K562 (cell line): ENCODE measurements around the gene ARSK. TPM values are rescaled to one million over a fixed set of nuclear protein-coding genes. Genes with fewer than 3 reads are reported as not detected.

Source experiments
- ARID1B ChIP-seq: fragments of 450-650 bp; IDR thresholded peaks from 2 replicates; pipeline ENCODE4 v1.6.1; 2016; ENCODE audit warnings: antibody characterized with exemption, mild to moderate bottlenecking, inconsistent platforms
- CBX3 ChIP-seq, 2 experiments: IDR thresholded peaks; 1 replicate in 1 of 2; 2 replicates in 1 of 2; pipeline ENCODE4 v1.6.1; 2012; ENCODE audit warnings: inconsistent platforms in 2 of 2, low read length in 2 of 2, borderline replicate concordance in 1 of 2, control low read depth in 1 of 2
- CREM ChIP-seq: IDR thresholded peaks from 2 replicates; pipeline ENCODE4 v1.6.1; 2014; ENCODE audit warnings: antibody characterized with exemption, low read depth
- CTBP1 ChIP-seq: fragments of 450-650 bp; IDR thresholded peaks from 2 replicates; pipeline ENCODE4 v1.6.1; 2016; ENCODE audit warnings: borderline replicate concordance
- GATAD2A ChIP-seq: fragments of 450-650 bp; IDR thresholded peaks from 2 replicates; pipeline ENCODE4 v1.6.1; 2017
- HDAC2 ChIP-seq: fragments of 450-650 bp; IDR thresholded peaks from 2 replicates; pipeline ENCODE4 v1.6.1; 2016; ENCODE audit warnings: mild to moderate bottlenecking
- ILF3 ChIP-seq: fragments of 450-650 bp; IDR thresholded peaks from 2 replicates; pipeline ENCODE4 v1.6.1; 2018; ENCODE audit warnings: antibody characterized with exemption, mild to moderate bottlenecking, moderate library complexity, borderline replicate concordance
- JUND ChIP-seq, 2 experiments: IDR thresholded peaks; 2 replicates in 1 of 2; 3 replicates in 1 of 2; pipeline ENCODE4 v1.6.1; 2011; ENCODE audit warnings: borderline replicate concordance in 2 of 2, low read depth in 2 of 2, low read length in 2 of 2, improper control_type of control experiment in 1 of 2, missing biosample characterization in 1 of 2, missing genetic modification characterization in 1 of 2, missing genetic modification reagents in 1 of 2
- KAT8 ChIP-seq: fragments of 450-650 bp; IDR thresholded peaks from 2 replicates; pipeline ENCODE4 v1.6.1; 2016; ENCODE audit warnings: low read depth, mild to moderate bottlenecking
- MIER1 ChIP-seq: fragments of 450-650 bp; IDR thresholded peaks from 2 replicates; pipeline ENCODE4 v1.6.1; 2016; ENCODE audit warnings: antibody characterized with exemption, mild to moderate bottlenecking, low read depth
- MITF ChIP-seq: IDR thresholded peaks from 2 replicates; pipeline ENCODE4 v1.6.1; 2014; ENCODE audit warnings: antibody characterized with exemption
- NBN ChIP-seq: fragments of 450-650 bp; IDR thresholded peaks from 2 replicates; pipeline ENCODE4 v1.6.1; 2016; ENCODE audit warnings: low read depth, mild to moderate bottlenecking
- NR2F6 ChIP-seq: fragments of 450-650 bp; formaldehyde crosslinking; IDR thresholded peaks from 2 replicates; pipeline ENCODE4 v1.4.0; 2020; ENCODE audit warnings: mild to moderate bottlenecking
- PRDM10 ChIP-seq: fragments of 450-650 bp; IDR thresholded peaks from 2 replicates; pipeline ENCODE4 v1.6.1; 2018; ENCODE audit not compliant: partially characterized antibody
- SAP30 ChIP-seq: fragments of 200-600 bp; sonication (generic); IDR thresholded peaks from 2 replicates; pipeline ENCODE4 v1.6.1; 2012; ENCODE audit warnings: borderline replicate concordance, low read depth, mild to moderate bottlenecking, moderate library complexity, low read length, control low read depth, inconsistent platforms; ENCODE audit not compliant: insufficient read depth, poor library complexity, severe bottlenecking
- SIRT6 ChIP-seq: IDR thresholded peaks from one replicate; pipeline ENCODE4 v1.6.1; 2012; ENCODE audit warnings: low read depth, mild to moderate bottlenecking, control low read depth, inconsistent platforms, low read length, moderate library complexity
- SMARCA4 ChIP-seq: fragments of 450-650 bp; IDR thresholded peaks from 2 replicates; pipeline ENCODE4 v1.6.1; 2016
- SMARCE1 ChIP-seq: fragments of 450-650 bp; IDR thresholded peaks from 2 replicates; pipeline ENCODE4 v1.7.1; 2016; ENCODE audit warnings: mild to moderate bottlenecking
- ZBTB7A ChIP-seq: IDR thresholded peaks from 2 replicates; pipeline ENCODE4 v1.6.1; 2011; ENCODE audit warnings: low read depth, mild to moderate bottlenecking, low read length, moderate library complexity, borderline replicate concordance; ENCODE audit not compliant: control insufficient read depth
- ZSCAN29 ChIP-seq: fragments of 450-650 bp; IDR thresholded peaks from 2 replicates; pipeline ENCODE4 v1.6.1; 2017
- polyA plus RNA-seq, 8 experiments: library from polyadenylated mRNA; depleted of rRNA in 4 of 8; stranded (reverse) in 5 of 8; unstranded in 3 of 8; fragments of >200 nt; fragmentation: Nextera tagmentation in 2 of 8; fragmentation: Illumina TruSeq in 1 of 8; extraction: Ambion mirVana in 2 of 8; extraction: Trizol in 1 of 8; gene quantifications; 2 replicates each; pipeline versions ENCODE4 v1.2.1 to v1.2.3, GENCODE V29; 2011 to 2014; ENCODE audit warnings: inconsistent platforms in 1 of 8, missing spikeins in 1 of 8
- total RNA-seq, 7 experiments: library from RNA; depleted of rRNA in 6 of 7; stranded (reverse); fragments of >200 nt in 6 of 7; fragmentation: Illumina TruSeq in 2 of 7; extraction: Trizol in 2 of 7; gene quantifications; 2 replicates each; pipeline versions ENCODE4 v1.2.1 to v1.2.3, GENCODE V29; 2011 to 2021; ENCODE audit warnings: low replicate concordance in 1 of 7
- TF ChIP-seq, protein P1 (sequence below): fragments of 450-650 bp; IDR thresholded peaks from 2 replicates; pipeline ENCODE4 v1.6.1; 2016; ENCODE audit warnings: borderline replicate concordance

Gene ARSK
- total and polyA plus RNA-seq, 9 of the 15 experiments (the other 6 are each of a cell fraction or from before 2014, with no cell fraction given): 2.7 to 9.4 (median 7.1) TPM

GRCh38 chr5:95554331-95554646, 612 bp upstream of the ARSK start (continued):
- TF ChIP-seq SIRT6: no peak
- 0 out of 2 replicates have a peak, but pooled peaks have one; percentile 4 for TF ChIP-seq CREM
- peak; percentile 78; the same call in 1 of the 2 replicates for TF ChIP-seq HDAC2
- TF ChIP-seq CTBP1: no peak
- no peak for TF ChIP-seq NR2F6 (CRISPR knock-in tag)
- 0 out of 2 replicates have a peak, but pooled peaks have one; percentile 45 for TF ChIP-seq SMARCE1
- 0 out of 2 replicates have a peak, but pooled peaks have one; percentile 17 for TF ChIP-seq MITF
- no peak for TF ChIP-seq ZBTB7A
- TF ChIP-seq ARID1B: peak; percentile 7; the same call in 1 of the 2 replicates
- peak; percentile 77 for TF ChIP-seq SAP30
- TF ChIP-seq CBX3 (IDR thresholded peaks at IDR 0.05; ENCODE audit: borderline replicate concordance in 1 of 2, low read length in 2 of 2): no peak
- TF ChIP-seq PRDM10: peak; percentile 37
- TF ChIP-seq ILF3: no peak
- 0 out of 2 replicates have a peak, but pooled peaks have one; percentile 59 for TF ChIP-seq MIER1
- 0 out of 2 replicates have a peak, but pooled peaks have one; percentile 41 for TF ChIP-seq GATAD2A
- no peak for TF ChIP-seq KAT8
- peak; percentile 77; the same call in 1 of the 2 replicates for TF ChIP-seq NBN
- no peak for TF ChIP-seq ZSCAN29
- peak; percentile 42 for TF ChIP-seq SMARCA4
- TF ChIP-seq JUND (IDR thresholded peaks at IDR 0.05; ENCODE audit: borderline replicate concordance, low read depth, low read length): no peak
- TF ChIP-seq JUND (tag; IDR thresholded peaks at IDR 0.05; ENCODE audit: borderline replicate concordance, low read depth, low read length): peak; percentile 21; the same call in 1 of the 3 replicates
- TF ChIP-seq, protein P1, sequence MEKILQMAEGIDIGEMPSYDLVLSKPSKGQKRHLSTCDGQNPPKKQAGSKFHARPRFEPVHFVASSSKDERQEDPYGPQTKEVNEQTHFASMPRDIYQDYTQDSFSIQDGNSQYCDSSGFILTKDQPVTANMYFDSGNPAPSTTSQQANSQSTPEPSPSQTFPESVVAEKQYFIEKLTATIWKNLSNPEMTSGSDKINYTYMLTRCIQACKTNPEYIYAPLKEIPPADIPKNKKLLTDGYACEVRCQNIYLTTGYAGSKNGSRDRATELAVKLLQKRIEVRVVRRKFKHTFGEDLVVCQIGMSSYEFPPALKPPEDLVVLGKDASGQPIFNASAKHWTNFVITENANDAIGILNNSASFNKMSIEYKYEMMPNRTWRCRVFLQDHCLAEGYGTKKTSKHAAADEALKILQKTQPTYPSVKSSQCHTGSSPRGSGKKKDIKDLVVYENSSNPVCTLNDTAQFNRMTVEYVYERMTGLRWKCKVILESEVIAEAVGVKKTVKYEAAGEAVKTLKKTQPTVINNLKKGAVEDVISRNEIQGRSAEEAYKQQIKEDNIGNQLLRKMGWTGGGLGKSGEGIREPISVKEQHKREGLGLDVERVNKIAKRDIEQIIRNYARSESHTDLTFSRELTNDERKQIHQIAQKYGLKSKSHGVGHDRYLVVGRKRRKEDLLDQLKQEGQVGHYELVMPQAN: peak; percentile 80; the same call in 1 of the 2 replicates
